ENCODE measurements around the gene MAFB. TPM values are rescaled to one million over a fixed set of nuclear protein-coding genes. Genes with fewer than 3 reads are reported as not detected.

Gene MAFB
- total RNA-seq, 1 donor = 1.5 TPM

DNA sequence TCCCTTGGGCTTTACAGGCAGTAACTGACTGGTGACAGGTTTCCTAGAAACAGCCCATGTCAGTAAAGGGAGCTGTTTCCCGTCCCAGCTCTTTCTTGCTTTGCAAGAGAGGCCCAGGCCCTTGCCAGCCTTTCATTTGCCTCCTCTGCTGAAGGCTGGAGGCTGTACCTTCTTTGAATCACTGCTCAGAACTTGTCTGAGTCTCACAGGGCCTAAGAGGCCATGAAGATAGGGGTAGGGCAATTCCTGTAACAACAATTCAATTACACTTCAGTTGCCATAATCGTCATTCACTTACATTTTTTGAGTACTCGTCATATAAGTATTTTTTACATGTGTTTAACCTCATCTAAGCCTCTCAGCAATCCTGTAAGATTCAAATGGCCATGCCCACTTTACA lies 25.9 kb upstream of the MAFB start:
- DNase-seq (ENCODE audit: low read depth) = no peak
- H3K4me3 ChIP-seq (ENCODE audit: low read depth, low read length) = no peak overlapping the region
- TF ChIP-seq, protein P1, sequence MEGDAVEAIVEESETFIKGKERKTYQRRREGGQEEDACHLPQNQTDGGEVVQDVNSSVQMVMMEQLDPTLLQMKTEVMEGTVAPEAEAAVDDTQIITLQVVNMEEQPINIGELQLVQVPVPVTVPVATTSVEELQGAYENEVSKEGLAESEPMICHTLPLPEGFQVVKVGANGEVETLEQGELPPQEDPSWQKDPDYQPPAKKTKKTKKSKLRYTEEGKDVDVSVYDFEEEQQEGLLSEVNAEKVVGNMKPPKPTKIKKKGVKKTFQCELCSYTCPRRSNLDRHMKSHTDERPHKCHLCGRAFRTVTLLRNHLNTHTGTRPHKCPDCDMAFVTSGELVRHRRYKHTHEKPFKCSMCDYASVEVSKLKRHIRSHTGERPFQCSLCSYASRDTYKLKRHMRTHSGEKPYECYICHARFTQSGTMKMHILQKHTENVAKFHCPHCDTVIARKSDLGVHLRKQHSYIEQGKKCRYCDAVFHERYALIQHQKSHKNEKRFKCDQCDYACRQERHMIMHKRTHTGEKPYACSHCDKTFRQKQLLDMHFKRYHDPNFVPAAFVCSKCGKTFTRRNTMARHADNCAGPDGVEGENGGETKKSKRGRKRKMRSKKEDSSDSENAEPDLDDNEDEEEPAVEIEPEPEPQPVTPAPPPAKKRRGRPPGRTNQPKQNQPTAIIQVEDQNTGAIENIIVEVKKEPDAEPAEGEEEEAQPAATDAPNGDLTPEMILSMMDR (IDR thresholded peaks at IDR 0.05; ENCODE audit: insufficient read depth, low read length) = no peak

DNA sequence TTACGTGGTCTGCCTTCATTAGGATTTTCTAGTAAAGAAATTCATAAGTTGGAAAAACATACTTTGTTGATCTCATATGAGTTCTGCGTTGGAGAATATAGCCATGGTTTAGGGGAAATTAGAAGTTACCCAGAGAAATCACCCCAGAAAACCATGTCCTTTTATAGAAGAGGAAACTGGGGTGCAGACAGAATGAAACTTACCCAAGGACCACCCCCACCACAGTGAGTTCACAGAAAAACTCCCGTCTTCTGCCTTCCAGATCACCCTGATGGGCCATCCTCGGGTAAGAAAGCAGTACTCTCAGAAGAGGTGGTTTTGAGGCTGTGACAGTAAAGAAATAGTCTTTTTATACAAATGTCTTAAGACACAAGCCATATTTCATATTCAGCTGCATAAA lies 25.1 kb upstream of the MAFB start:
- TF ChIP-seq, protein P1 (IDR thresholded peaks at IDR 0.05; ENCODE audit: insufficient read depth, low read length) = no peak
- no peak for DNase-seq (ENCODE audit: low read depth)
- H3K4me3 ChIP-seq (ENCODE audit: low read depth, low read length) = no peak overlapping the region

DNA sequence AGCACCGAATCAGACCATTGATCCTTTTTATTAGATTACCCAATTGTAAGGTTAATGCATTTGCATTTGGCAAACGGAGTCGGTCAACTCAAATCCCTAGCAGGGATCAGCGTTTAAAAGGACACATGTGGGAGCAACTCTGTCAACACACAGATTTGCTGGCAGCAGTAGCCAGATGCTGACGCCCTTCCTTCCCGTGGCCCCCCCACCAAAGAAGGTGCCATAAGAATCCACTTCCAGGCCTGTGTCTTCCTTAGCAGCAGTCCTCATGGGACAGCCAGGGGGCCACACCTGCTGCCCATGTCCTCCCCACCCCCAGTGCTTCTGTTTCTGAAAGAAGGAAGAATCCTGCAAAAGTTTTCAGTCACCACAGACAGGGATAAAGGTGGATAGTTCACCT lies 24.5 kb upstream of the MAFB start:
- TF ChIP-seq, protein P1 (IDR thresholded peaks at IDR 0.05; ENCODE audit: insufficient read depth, low read length) = no peak
- H3K4me3 ChIP-seq (ENCODE audit: low read depth, low read length) = no peak overlapping the region
- DNase-seq (ENCODE audit: low read depth) = no peak

DNA sequence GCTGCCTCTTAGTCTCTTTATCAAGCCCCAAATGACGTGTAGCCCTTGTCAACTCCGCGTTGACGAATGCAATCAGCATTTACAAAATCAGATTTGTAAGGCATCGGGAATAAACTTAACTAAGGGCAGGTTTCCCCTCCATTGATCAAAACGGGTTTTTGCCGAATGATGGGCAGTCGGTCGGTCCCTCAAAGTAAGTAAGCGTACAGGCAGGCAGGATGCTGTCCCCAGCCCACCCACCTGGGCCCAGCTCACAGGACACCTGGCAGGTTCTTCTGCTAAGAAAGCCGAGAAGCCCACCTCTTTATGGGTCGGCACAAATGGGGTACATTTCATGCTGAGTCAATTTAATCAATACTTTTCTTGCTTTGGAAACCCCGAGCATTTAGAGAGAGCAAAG lies 22.0 kb upstream of the MAFB start:
- TF ChIP-seq, protein P1 (IDR thresholded peaks at IDR 0.05; ENCODE audit: insufficient read depth, low read length) = no peak
- no peak for DNase-seq (ENCODE audit: low read depth)
- H3K4me3 ChIP-seq (ENCODE audit: low read depth, low read length) = no peak overlapping the region

DNA sequence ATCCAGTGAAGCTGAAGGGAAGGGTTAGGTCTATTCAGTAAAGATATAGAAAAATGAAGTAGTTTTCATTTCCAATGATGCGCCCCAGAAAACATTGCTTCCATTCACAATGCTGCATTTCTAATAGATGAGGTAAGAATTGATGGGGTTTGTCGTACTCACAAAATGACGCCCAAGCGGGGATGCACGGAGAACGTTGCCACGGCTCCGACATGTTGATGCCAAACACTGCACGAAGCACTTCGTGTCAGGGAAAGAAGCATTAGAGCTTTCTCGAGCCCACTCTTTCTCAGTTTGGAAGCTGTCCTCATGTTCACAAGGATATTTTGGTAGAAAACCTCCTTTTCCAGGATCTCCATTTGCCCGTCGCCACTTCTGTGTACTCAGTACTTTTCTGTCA lies 21.6 kb upstream of the MAFB start:
- TF ChIP-seq, protein P1 (IDR thresholded peaks at IDR 0.05; ENCODE audit: insufficient read depth, low read length) = no peak
- DNase-seq (ENCODE audit: low read depth) = no peak
- H3K4me3 ChIP-seq (ENCODE audit: low read depth, low read length) = no peak overlapping the region

DNA sequence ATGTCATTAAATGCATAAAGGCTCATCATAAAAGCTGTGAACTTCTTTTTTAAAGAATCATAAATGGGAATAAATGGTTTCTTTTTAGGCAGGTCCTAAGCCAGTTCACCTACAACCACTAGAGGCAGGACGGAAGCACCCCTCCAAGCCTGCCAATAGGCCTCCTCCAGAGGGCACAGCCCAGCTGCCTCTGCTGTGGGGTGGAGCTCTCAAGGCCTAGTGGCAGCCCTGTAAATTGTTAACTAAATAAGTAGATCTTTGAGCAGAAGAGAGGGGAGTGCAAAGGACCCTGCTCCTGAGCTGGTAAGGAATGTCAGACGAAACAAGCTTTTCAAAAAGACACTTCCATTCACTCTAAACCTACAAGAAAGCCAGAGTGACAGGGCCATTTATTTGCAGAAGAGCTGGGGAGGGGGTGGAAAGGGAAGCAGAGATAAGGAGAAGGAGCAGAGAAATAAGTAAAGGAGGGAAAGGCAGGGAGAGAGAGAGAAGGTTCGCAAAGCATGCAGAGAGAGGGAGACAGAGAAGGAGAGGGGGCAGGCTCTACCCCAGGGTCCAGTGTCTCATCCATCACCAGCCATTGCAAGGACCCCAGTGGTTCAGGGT lies 18.0 kb upstream of the MAFB start:
- H3K4me3 ChIP-seq (ENCODE audit: low read depth, low read length) = no peak overlapping the region
- no peak for DNase-seq (ENCODE audit: low read depth)
- TF ChIP-seq, protein P1 (IDR thresholded peaks at IDR 0.05; ENCODE audit: insufficient read depth, low read length) = no peak

DNA sequence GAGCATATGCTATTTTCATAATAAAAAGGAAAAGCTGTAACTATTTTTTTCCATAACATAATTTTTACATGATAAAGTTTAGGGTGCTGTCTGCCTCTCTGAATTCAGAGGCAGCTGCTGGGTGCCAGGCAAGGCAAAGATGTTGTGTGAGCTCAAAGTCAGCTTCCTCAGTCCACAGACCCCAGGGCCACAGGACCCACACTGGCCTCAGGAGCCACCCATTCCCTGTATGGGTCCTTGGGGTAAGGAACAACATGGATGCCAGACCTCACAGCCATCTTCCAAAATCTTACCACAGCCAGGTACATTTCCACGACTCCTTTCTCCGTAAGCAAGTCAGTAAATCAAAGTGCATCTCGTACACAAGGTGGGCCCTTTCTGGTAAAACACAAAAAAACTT lies 16.4 kb upstream of the MAFB start:
- TF ChIP-seq, protein P1 (IDR thresholded peaks at IDR 0.05; ENCODE audit: insufficient read depth, low read length) = no peak
- H3K4me3 ChIP-seq (ENCODE audit: low read depth, low read length) = no peak overlapping the region
- DNase-seq (ENCODE audit: low read depth) = no peak
